ENCODE results near the gene ZNF831. TPM values are rescaled to one million over a fixed set of nuclear protein-coding genes. Genes with fewer than 3 reads are reported as not detected.

Gene ZNF831
- 10 to 100 TPM; 24.8 to 42.0 (median 40.2) TPM for total RNA-seq
- 41.4 TPM for total RNA-seq (2013)

DNA sequence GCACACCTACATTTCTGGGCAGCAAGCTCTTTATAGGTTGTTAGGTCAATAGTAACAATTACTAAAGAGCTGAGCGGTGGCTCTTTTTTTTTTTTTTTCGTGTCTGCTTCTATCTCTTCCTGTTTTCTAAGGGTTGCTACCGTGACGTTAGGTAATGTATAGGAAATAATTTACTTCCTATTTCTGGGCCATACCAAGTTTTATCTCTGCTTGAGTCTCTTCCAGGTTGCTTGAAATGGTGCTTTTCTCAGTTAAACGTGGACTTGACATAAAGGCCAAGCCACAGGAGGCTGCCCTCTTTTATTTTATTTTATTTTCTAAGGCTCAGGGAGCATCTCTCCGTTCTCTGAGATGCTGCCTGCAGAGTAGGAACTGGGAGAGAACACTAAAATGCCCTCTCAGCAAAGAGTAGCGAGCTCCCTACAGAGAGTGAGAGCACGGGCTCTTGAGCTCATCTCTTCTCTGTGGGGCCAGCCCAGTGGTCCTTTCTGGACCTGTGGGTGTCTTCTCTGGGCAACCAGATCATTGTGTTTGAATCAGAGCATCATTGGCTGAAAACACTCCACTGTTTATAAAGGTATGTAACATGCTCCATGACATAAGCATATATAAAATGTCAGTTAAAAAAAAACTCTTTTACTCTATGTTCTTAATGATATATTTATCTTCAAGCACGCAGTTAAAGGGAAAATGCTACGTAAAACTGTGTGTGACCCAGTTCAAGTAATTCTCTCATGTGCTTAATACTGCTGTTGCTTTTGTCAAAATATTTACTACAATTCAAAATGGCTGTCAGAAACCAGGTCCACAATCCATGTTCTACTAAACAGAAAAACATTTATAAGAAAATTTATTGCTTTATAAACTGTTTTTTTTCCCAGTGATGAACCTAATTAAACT is at the start of gene ZNF831:
Gene ZNF831, plus strand, starts transcription at position 191 of the 900 bp plus-strand sequence. CDS start 27,199 bp downstream, outside the sequence.
- ATAC-seq (peak; percentile 32 to 62 (median 46)), DNase-seq (peak; percentile 45 to 75)
- Histone ChIP-seq H3K4me3 (ENCODE audit: low read length) (peak within 1 kb of the TSS; percentile 62), H3K27me3 (ENCODE audit: control insufficient read depth, insufficient read depth, low read length) (no peaks in the 10 kb centered on the region), H3K36me3 (ENCODE audit: control insufficient read depth, insufficient read depth, low read length) (no peaks in the 10 kb centered on the region), H3K4me1 (ENCODE audit: control insufficient read depth, insufficient read depth, low read length) (peaks cover 47% of the 10 kb centered on the region), H3K9me3 (ENCODE audit: control insufficient read depth, insufficient read depth, low read length) (no peaks in the 10 kb centered on the region), H3K27ac (ENCODE audit: low read length) (peak within 1 kb of the TSS; percentile 100)
- intact Hi-C loops (cut with micrococcal nuclease) = loop anchor here (2.0 to 10.0 kb wide), 3 partner anchors 13 to 269 kb away; no protein-coding TSS in a partner anchor
- Mint-ChIP-seq H3K27me3 (ENCODE audit: low read depth in 2 of 2) (no peaks in the 10 kb centered on the region), H3K9me3 (no peaks in the 10 kb centered on the region), H3K36me3 (no peaks in the 10 kb centered on the region), H3K27ac (peak within 1 kb of the TSS; percentile 100), H3K4me1 (peaks cover 91 to 97% of the 10 kb centered on the region in 2 donors), H3K4me3 (peak within 1 kb of the TSS; percentile 94)
- WGBS (ENCODE audit: insufficient coverage) = 22% methylated on average over 7 of the region's 10 CpGs
- TF ChIP-seq, protein P1, sequence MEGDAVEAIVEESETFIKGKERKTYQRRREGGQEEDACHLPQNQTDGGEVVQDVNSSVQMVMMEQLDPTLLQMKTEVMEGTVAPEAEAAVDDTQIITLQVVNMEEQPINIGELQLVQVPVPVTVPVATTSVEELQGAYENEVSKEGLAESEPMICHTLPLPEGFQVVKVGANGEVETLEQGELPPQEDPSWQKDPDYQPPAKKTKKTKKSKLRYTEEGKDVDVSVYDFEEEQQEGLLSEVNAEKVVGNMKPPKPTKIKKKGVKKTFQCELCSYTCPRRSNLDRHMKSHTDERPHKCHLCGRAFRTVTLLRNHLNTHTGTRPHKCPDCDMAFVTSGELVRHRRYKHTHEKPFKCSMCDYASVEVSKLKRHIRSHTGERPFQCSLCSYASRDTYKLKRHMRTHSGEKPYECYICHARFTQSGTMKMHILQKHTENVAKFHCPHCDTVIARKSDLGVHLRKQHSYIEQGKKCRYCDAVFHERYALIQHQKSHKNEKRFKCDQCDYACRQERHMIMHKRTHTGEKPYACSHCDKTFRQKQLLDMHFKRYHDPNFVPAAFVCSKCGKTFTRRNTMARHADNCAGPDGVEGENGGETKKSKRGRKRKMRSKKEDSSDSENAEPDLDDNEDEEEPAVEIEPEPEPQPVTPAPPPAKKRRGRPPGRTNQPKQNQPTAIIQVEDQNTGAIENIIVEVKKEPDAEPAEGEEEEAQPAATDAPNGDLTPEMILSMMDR (IDR thresholded peaks at IDR 0.05) = no peak

GRCh38 chr20:59117526-59117925 is 46.1 kb upstream of the ZNF831 start:
- WGBS (ENCODE audit: insufficient coverage) = 76% methylated on average over 2 of the region's 3 CpGs
- Mint-ChIP-seq H3K36me3 (no peaks in the 10 kb centered on the region), H3K4me1 (peaks cover 50 to 52% of the 10 kb centered on the region in 2 donors), H3K4me3 (no peak overlapping the region), H3K27ac (peak overlapping the region; percentile 42 to 65), H3K9me3 (no peaks in the 10 kb centered on the region), H3K27me3 (ENCODE audit: low read depth in 2 of 2) (no peaks in the 10 kb centered on the region)
- ATAC-seq (no peak), DNase-seq (peak in 1 of 2 donors; percentile 50)
- TF ChIP-seq, protein P1 (IDR thresholded peaks at IDR 0.05) = no peak
- intact Hi-C loops (cut with micrococcal nuclease) = no loop called here
- H3K36me3 ChIP-seq (ENCODE audit: control insufficient read depth, insufficient read depth, low read length) = no peaks in the 10 kb centered on the region
- H3K4me1 ChIP-seq (ENCODE audit: control insufficient read depth, insufficient read depth, low read length) = peaks cover 49% of the 10 kb centered on the region
- no peaks in the 10 kb centered on the region for H3K27me3 ChIP-seq (ENCODE audit: control insufficient read depth, insufficient read depth, low read length)
- peak overlapping the region; percentile 16 for H3K27ac ChIP-seq (ENCODE audit: low read length)
- H3K4me3 ChIP-seq (ENCODE audit: low read length) = no peak overlapping the region
- H3K9me3 ChIP-seq (ENCODE audit: control insufficient read depth, insufficient read depth, low read length) = no peaks in the 10 kb centered on the region

- TF ChIP-seq, protein P1 (IDR thresholded peaks at IDR 0.05) = no peak
- Mint-ChIP-seq H3K36me3 (no peaks in the 10 kb centered on the region), H3K9me3 (no peaks in the 10 kb centered on the region), H3K4me3 (no peak overlapping the region), H3K27ac (no peak overlapping the region), H3K4me1 (peaks cover 63 to 65% of the 10 kb centered on the region in 2 donors), H3K27me3 (ENCODE audit: low read depth in 2 of 2) (no peaks in the 10 kb centered on the region)
- Histone ChIP-seq H3K36me3 (ENCODE audit: control insufficient read depth, insufficient read depth, low read length) (no peaks in the 10 kb centered on the region), H3K9me3 (ENCODE audit: control insufficient read depth, insufficient read depth, low read length) (no peaks in the 10 kb centered on the region), H3K4me1 (ENCODE audit: control insufficient read depth, insufficient read depth, low read length) (peaks cover 62% of the 10 kb centered on the region), H3K27ac (ENCODE audit: low read length) (no peak overlapping the region), H3K27me3 (ENCODE audit: control insufficient read depth, insufficient read depth, low read length) (no peaks in the 10 kb centered on the region), H3K4me3 (ENCODE audit: low read length) (no peak overlapping the region)
- DNase-seq = no peak
- whole genome bisulfite sequencing (ENCODE audit: insufficient coverage) = 96% methylated on average over 9 of the region's 9 CpGs
- ATAC-seq = no peak
- intact Hi-C loops (cut with micrococcal nuclease) = no loop called here
Observed at GRCh38 chr20:59118855-59119254, 44.8 kb upstream of the ZNF831 start.

Data from natural killer cell (primary cell).